A375 (cell line): Measurements from ENCODE around the gene MTG1. TPM values are rescaled to one million over a fixed set of nuclear protein-coding genes. Genes with fewer than 3 reads are reported as not detected.

Experiments used
- small RNA-seq: library from RNA; depleted of rRNA; stranded (forward); fragments of <200 nt; gene quantifications from one replicate; pipeline ENCODE3, GENCODE V24; 2014
- total RNA-seq: library from RNA; depleted of rRNA; stranded (reverse); fragments of >200 nt; shearing (Covaris generic); gene quantifications from 2 replicates; pipeline ENCODE4 v1.2.3, GENCODE V29; 2014; rRNA removed

Gene MTG1
- total RNA-seq = 55.5 and 57.6 TPM in 2 replicates

GRCh38 chr10:133394064-133394663 is at the start of gene MTG1:
Gene MTG1, plus strand, starts transcription at chr10:133394157. Its CDS starts 64 bp downstream, at chr10:133394221.

GRCh38 chr10:133357285-133358161 is 36.4 kb upstream of the MTG1 start, which contains the start of gene FUOM:
Gene FUOM, minus strand, starts transcription at chr10:133358019. Its CDS starts 12 bp downstream, at chr10:133358007.

GRCh38 chr10:133373174-133374090 is 20.5 kb upstream of the MTG1 start, which contains the start of gene ECHS1:
Gene ECHS1, minus strand, starts transcription at chr10:133373354. Its CDS starts 21 bp downstream, at chr10:133373333.

GRCh38 chr10:133379152-133379800 is 14.7 kb upstream of the MTG1 start, which contains the start of gene PAOX:
Gene PAOX, plus strand, starts transcription at chr10:133379262. Its CDS starts 55 bp downstream, at chr10:133379317.

GRCh38 chr10:133424601-133425000 is 30.6 kb downstream of the MTG1 start, which contains the start of gene SPRN:
Gene SPRN, minus strand, starts transcription at chr10:133424625. Its CDS starts 944 bp downstream, at chr10:133423681.

GRCh38 chr10:133453516-133454203 is 59.7 kb downstream of the MTG1 start, which contains the start of gene SCART1:
Gene SCART1, plus strand, starts transcription at chr10:133453945. Its CDS starts 53 bp downstream, at chr10:133453998.

Small RNAs within 50 kb of the gene (small RNA-seq; reads per million reads assigned to genes)
- gene AL360181.4 (not detected), gene BANF1P2 (not detected), gene MIR3944 (not detected)

Other genes with a start within 250 kb of the MTG1 start
- under 0.01 and 0.19 TPM in 2 replicates for gene KNDC1, start 233.9 kb upstream of the MTG1 start, total RNA-seq
- not detected in 2 replicates for gene UTF1, start 163.9 kb upstream of the MTG1 start, total RNA-seq
- gene VENTX, start 156.3 kb upstream of the MTG1 start, total RNA-seq = not detected in 2 replicates
- 4.5 and 4.6 TPM in 2 replicates for gene ADAM8, start 117.3 kb upstream of the MTG1 start, total RNA-seq
- gene TUBGCP2, start 85.3 kb upstream of the MTG1 start, total RNA-seq = 64.2 and 72.5 TPM in 2 replicates
- gene ZNF511, start 85.2 kb upstream of the MTG1 start, total RNA-seq = 55.6 and 66.6 TPM in 2 replicates
- gene CALY, start 57.3 kb upstream of the MTG1 start, total RNA-seq = 0.41 TPM in 1 of 2 replicates, not detected in the other
- gene PRAP1, start 46.8 kb upstream of the MTG1 start, total RNA-seq = not detected in 2 replicates
- 56.1 and 56.8 TPM in 2 replicates for gene FUOM, start 36.1 kb upstream of the MTG1 start, total RNA-seq
- 81.7 and 94.4 TPM in 2 replicates for gene ECHS1, start 20.8 kb upstream of the MTG1 start, total RNA-seq
- gene PAOX, start 14.9 kb upstream of the MTG1 start, total RNA-seq = not detected in 2 replicates
- not detected in 2 replicates for gene SPRN, start 30.5 kb downstream of the MTG1 start, total RNA-seq
- gene SCART1, start 59.8 kb downstream of the MTG1 start, total RNA-seq = 7.5 and 7.9 TPM in 2 replicates
- gene CYP2E1, start 133.2 kb downstream of the MTG1 start, total RNA-seq = 4.0 and 6.4 TPM in 2 replicates
- not detected in 2 replicates for gene SYCE1, start 171.4 kb downstream of the MTG1 start, total RNA-seq
- gene FRG2B, start 232.6 kb downstream of the MTG1 start, total RNA-seq = not detected in 2 replicates